DMS153 treated with DMSO at 0.1 percent for 48 hours (cell line): ENCODE measurements around the gene PRKG1.

ENCODE experiments used
- DNase-seq: peaks from one replicate; lab custom pipeline; 2025; ENCODE audit not compliant: unreplicated experiment; lab: John Stamatoyannopoulos, UW

PRKG1 gene

GRCh38 chr10:51215951-51216834 is 141.9 kb downstream of the PRKG1 start:
- DNase-seq: no peak

- no peak for DNase-seq
These were observed 143.2 kb downstream of the PRKG1 start for GRCh38 chr10:51217505-51217904.

GRCh38 chr10:51224671-51225161 is 150.4 kb downstream of the PRKG1 start:
- DNase-seq: no peak

- DNase-seq: no peak
These were observed 153.8 kb downstream of the PRKG1 start for GRCh38 chr10:51227897-51228713.

- DNase-seq: no peak
These were observed 154.4 kb downstream of the PRKG1 start for GRCh38 chr10:51228714-51229100.

- no peak for DNase-seq
These were observed 156.7 kb downstream of the PRKG1 start for GRCh38 chr10:51230887-51231585.

GRCh38 chr10:51231754-51232153 is 157.5 kb downstream of the PRKG1 start:
- no peak for DNase-seq

- DNase-seq: no peak
These were observed 159.2 kb downstream of the PRKG1 start for GRCh38 chr10:51233337-51234100.

- no peak for DNase-seq
These were observed 161.6 kb downstream of the PRKG1 start for GRCh38 chr10:51235865-51236264.

GRCh38 chr10:51239006-51239405 is 164.7 kb downstream of the PRKG1 start:
- DNase-seq: no peak

GRCh38 chr10:51241461-51241860 is 167.2 kb downstream of the PRKG1 start:
- DNase-seq: no peak

- no peak for DNase-seq
These were observed 168.1 kb downstream of the PRKG1 start for GRCh38 chr10:51242393-51242792.

GRCh38 chr10:51244309-51244708 is 170.0 kb downstream of the PRKG1 start:
- DNase-seq: no peak

GRCh38 chr10:51244748-51245490 is 170.6 kb downstream of the PRKG1 start:
- no peak for DNase-seq

GRCh38 chr10:51246156-51246555 is 171.9 kb downstream of the PRKG1 start:
- DNase-seq: no peak

- DNase-seq: no peak
These were observed 176.1 kb downstream of the PRKG1 start for GRCh38 chr10:51250278-51250920.

- DNase-seq: no peak
These were observed 176.8 kb downstream of the PRKG1 start for GRCh38 chr10:51251110-51251509.

GRCh38 chr10:51255381-51255780 is 181.1 kb downstream of the PRKG1 start:
- DNase-seq: no peak

- DNase-seq: no peak
These were observed 183.4 kb downstream of the PRKG1 start for GRCh38 chr10:51257511-51258248.
